Trophoblast cell (in vitro differentiated cells and primary cell): Measurements from ENCODE around the gene INPP1.
"Not testable (repeated sequence)": the region's sequence is repeated elsewhere in the genome, so short reads cannot be mapped to it uniquely, and the experiment has no call there.

Experiments
- DNase-seq, 2 donors: peaks; one replicate each; pipeline ENCODE4 v3.0.0-alpha.2; 2016
- H2AFZ ChIP-seq: 2 replicates; pipeline ENCODE4 v1.6.1; 2013; ENCODE audit warnings: low read length, moderate library complexity, mild to moderate bottlenecking; ENCODE audit not compliant: insufficient read depth, poor library complexity
- H2AK5ac ChIP-seq: 2 replicates; pipeline ENCODE4 v1.6.1; 2013; ENCODE audit warnings: mild to moderate bottlenecking, low read length
- H2BK120ac ChIP-seq: 2 replicates; pipeline ENCODE4 v1.6.1; 2013; ENCODE audit warnings: low read length, mild to moderate bottlenecking, moderate library complexity; ENCODE audit not compliant: insufficient read depth, poor library complexity
- H2BK12ac ChIP-seq: 2 replicates; pipeline ENCODE4 v1.6.1; 2013; ENCODE audit warnings: mild to moderate bottlenecking, low read length, moderate library complexity
- H2BK5ac ChIP-seq: 2 replicates; pipeline ENCODE4 v1.6.1; 2013; ENCODE audit warnings: low read length, low read depth, moderate library complexity, mild to moderate bottlenecking; ENCODE audit not compliant: poor library complexity
- H3K14ac ChIP-seq: 2 replicates; pipeline ENCODE4 v1.6.1; 2013; ENCODE audit warnings: mild to moderate bottlenecking, low read length
- H3K18ac ChIP-seq: 2 replicates; pipeline ENCODE4 v1.6.1; 2013; ENCODE audit warnings: mild to moderate bottlenecking, low read length
- H3K23ac ChIP-seq: 2 replicates; pipeline ENCODE4 v1.6.1; 2013; ENCODE audit warnings: low read length
- H3K27ac ChIP-seq: 2 replicates; pipeline ENCODE4 v1.5.1; 2013; ENCODE audit warnings: low read depth, mild to moderate bottlenecking, inconsistent platforms, low read length, moderate library complexity
- H3K27me3 ChIP-seq: 2 replicates; pipeline ENCODE4 v1.6.1; 2013; ENCODE audit warnings: inconsistent platforms, mild to moderate bottlenecking, low read length, moderate library complexity; ENCODE audit not compliant: insufficient read depth
- H3K36me3 ChIP-seq, 2 experiments: 1 replicate in 1 of 2; 2 replicates in 1 of 2; pipeline ENCODE4 v1.6.1; 2013; ENCODE audit warnings: low read length in 2 of 2, mild to moderate bottlenecking in 2 of 2, moderate library complexity in 1 of 2; ENCODE audit not compliant: insufficient read depth in 2 of 2, control insufficient read depth in 1 of 2
- H3K4ac ChIP-seq: 2 replicates; pipeline ENCODE4 v1.6.1; 2013; ENCODE audit warnings: low read depth, mild to moderate bottlenecking, low read length, moderate library complexity
- H3K4me1 ChIP-seq, 2 experiments: 1 replicate in 1 of 2; 2 replicates in 1 of 2; pipeline ENCODE4 v1.6.1; 2013; ENCODE audit warnings: low read length in 2 of 2, mild to moderate bottlenecking in 2 of 2, moderate library complexity in 1 of 2; ENCODE audit not compliant: insufficient read depth in 2 of 2, control insufficient read depth in 1 of 2
- H3K4me2 ChIP-seq: 2 replicates; pipeline ENCODE4 v1.6.1; 2013; ENCODE audit warnings: inconsistent platforms, mild to moderate bottlenecking, low read length, moderate library complexity
- H3K4me3 ChIP-seq: 2 replicates; pipeline ENCODE4 v1.5.1; 2013; ENCODE audit warnings: mild to moderate bottlenecking, low read depth, low read length, inconsistent platforms
- H3K79me1 ChIP-seq: one replicate; pipeline ENCODE4 v1.6.1; 2013; ENCODE audit warnings: low read length
- H3K79me2 ChIP-seq: 2 replicates; pipeline ENCODE4 v1.6.1; 2013; ENCODE audit warnings: low read length, mild to moderate bottlenecking; ENCODE audit not compliant: control insufficient read depth, insufficient read depth, poor library complexity
- H3K9ac ChIP-seq: 2 replicates; pipeline ENCODE4 v1.6.1; 2013; ENCODE audit warnings: mild to moderate bottlenecking, low read length
- H3K9me3 ChIP-seq: 2 replicates; pipeline ENCODE4 v1.6.1; 2013; ENCODE audit warnings: low read depth, mild to moderate bottlenecking, control low read depth, inconsistent platforms, low read length; ENCODE audit not compliant: insufficient read depth
- H4K12ac ChIP-seq: 2 replicates; pipeline ENCODE4 v1.6.1; 2013; ENCODE audit warnings: low read depth, mild to moderate bottlenecking, low read length, moderate library complexity
- H4K8ac ChIP-seq: 2 replicates; pipeline ENCODE4 v1.6.1; 2013; ENCODE audit warnings: low read depth, mild to moderate bottlenecking, low read length, moderate library complexity
- H4K91ac ChIP-seq: one replicate; pipeline ENCODE4 v1.6.1; 2013; ENCODE audit warnings: low read depth, mild to moderate bottlenecking, low read length, moderate library complexity
- WGBS: extraction: QIAGEN DNeasy Blood & Tissue Kit; methylation state at CpG from one replicate; pipeline ENCODE4 v1.1.7; 2013; ENCODE audit warnings: missing lambda C conversion rate; ENCODE audit not compliant: insufficient read length, insufficient coverage; ENCODE audit errors: extremely low coverage; 5-methylcytosine and 5-hydroxymethylcytosine counted together

Gene INPP1

DNA sequence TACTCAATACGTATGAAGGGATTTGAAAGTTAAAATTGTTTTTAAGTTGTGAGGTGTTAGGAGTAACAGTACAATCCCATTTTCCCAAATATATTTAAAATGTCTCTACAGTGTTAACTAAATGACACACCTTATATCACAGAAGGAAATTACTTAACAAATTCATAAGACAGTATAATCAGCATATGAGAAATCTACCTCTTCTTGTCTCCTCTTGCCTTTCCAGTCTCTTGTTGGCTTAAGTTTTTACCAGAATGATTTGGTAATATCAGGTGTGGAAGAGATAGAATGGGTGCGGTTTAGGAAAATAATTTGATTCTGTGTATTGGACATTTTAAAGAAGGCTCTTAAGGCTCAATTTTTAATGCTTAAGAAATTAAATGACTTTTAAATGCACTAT, 9.5 kb upstream of the INPP1 start:
- H2BK120ac ChIP-seq, result no peak overlapping the region
- WGBS, result 100% methylated on average over 1 of the region's 2 CpGs
- H3K18ac ChIP-seq, result no peak overlapping the region
- no peak overlapping the region for H3K4ac ChIP-seq
- H3K9ac ChIP-seq, result no peak overlapping the region
- no peaks in the 10 kb centered on the region for H3K4me1 ChIP-seq
- no peak overlapping the region for H3K27ac ChIP-seq
- H3K36me3 ChIP-seq, result no peaks in the 10 kb centered on the region
- no peak overlapping the region for H3K4me3 ChIP-seq
- no peak overlapping the region for H3K23ac ChIP-seq
- H3K14ac ChIP-seq, result no peak overlapping the region
- H3K79me1 ChIP-seq, result no peaks in the 10 kb centered on the region
- H4K8ac ChIP-seq, result no peak overlapping the region
- no peak overlapping the region for H2AFZ ChIP-seq
- no peak for DNase-seq
- H3K9me3 ChIP-seq, result no peaks in the 10 kb centered on the region
- no peak overlapping the region for H2AK5ac ChIP-seq
- H3K79me2 ChIP-seq, result no peaks in the 10 kb centered on the region
- no peak overlapping the region for H3K4me2 ChIP-seq
- H2BK5ac ChIP-seq, result no peak overlapping the region
- H2BK12ac ChIP-seq, result no peak overlapping the region
- no peak overlapping the region for H4K91ac ChIP-seq
- no peak overlapping the region for H4K12ac ChIP-seq
- no peaks in the 10 kb centered on the region for H3K27me3 ChIP-seq

DNA sequence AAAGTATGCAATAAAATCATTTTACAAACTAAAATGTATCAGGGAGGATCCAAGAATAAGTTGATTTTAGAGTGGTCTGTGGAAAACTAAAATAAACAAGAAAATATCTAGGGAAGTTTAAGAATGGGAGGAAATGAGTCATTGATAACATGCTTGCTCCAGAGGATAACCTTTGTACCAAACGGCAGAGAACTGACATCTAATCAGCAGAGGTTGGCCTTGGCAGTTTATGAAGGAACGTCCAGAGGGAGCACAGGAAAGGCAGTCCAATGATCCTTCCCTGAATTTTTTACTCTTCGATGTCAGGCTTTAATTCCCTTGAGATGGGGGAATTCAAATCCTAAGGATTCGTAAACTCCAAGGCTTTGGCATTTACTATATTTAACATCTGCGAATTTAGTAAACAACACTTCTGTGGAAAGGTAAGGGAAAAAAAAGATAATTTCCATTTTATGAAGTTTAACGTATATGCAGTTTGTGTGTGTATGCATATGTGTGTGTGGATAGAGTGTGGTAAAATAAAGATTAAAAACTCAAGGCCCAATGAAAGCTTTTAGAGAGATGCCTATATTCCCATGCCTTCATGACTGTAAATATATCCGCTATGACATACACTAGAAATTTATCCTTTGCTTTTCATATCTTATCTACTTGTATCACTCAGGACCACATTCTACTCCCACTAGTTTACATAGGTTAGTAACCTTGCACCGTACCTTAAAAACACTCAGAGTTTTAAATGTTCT, 8.7 kb upstream of the INPP1 start:
- H3K9ac ChIP-seq, result no peak overlapping the region
- no peak overlapping the region for H4K91ac ChIP-seq
- H3K9me3 ChIP-seq, result no peaks in the 10 kb centered on the region
- no peaks in the 10 kb centered on the region for H3K4me1 ChIP-seq
- H3K18ac ChIP-seq, result no peak overlapping the region
- no peak overlapping the region for H3K4ac ChIP-seq
- no peak overlapping the region for H2BK120ac ChIP-seq
- H2BK12ac ChIP-seq, result no peak overlapping the region
- H3K4me2 ChIP-seq, result no peak overlapping the region
- H3K27me3 ChIP-seq, result no peaks in the 10 kb centered on the region
- no peak overlapping the region for H4K8ac ChIP-seq
- no peaks in the 10 kb centered on the region for H3K79me1 ChIP-seq
- no peak overlapping the region for H3K14ac ChIP-seq
- no peaks in the 10 kb centered on the region for H3K79me2 ChIP-seq
- no peak overlapping the region for H2BK5ac ChIP-seq
- no peaks in the 10 kb centered on the region for H3K36me3 ChIP-seq
- no peak overlapping the region for H3K23ac ChIP-seq
- H3K27ac ChIP-seq, result no peak overlapping the region
- no peak overlapping the region for H4K12ac ChIP-seq
- H2AK5ac ChIP-seq, result no peak overlapping the region
- DNase-seq, result peak in 1 of 2 donors; percentile 26
- no peak overlapping the region for H2AFZ ChIP-seq
- H3K4me3 ChIP-seq, result no peak overlapping the region
- no CpG with 5 or more reads among the region's 8 CpGs for WGBS

GRCh38 chr2:190335225-190335559, 8.2 kb upstream of the INPP1 start:
- H4K91ac ChIP-seq, result no peak overlapping the region
- no peak overlapping the region for H2BK5ac ChIP-seq
- H3K4ac ChIP-seq, result no peak overlapping the region
- H2AFZ ChIP-seq, result no peak overlapping the region
- no peaks in the 10 kb centered on the region for H3K9me3 ChIP-seq
- H3K27me3 ChIP-seq, result no peaks in the 10 kb centered on the region
- H3K4me1 ChIP-seq, result no peaks in the 10 kb centered on the region
- no peaks in the 10 kb centered on the region for H3K79me1 ChIP-seq
- no peaks in the 10 kb centered on the region for H3K79me2 ChIP-seq
- no peak overlapping the region for H3K4me3 ChIP-seq
- H3K14ac ChIP-seq, result no peak overlapping the region
- H3K23ac ChIP-seq, result no peak overlapping the region
- H3K9ac ChIP-seq, result no peak overlapping the region
- no peak overlapping the region for H4K12ac ChIP-seq
- H3K4me2 ChIP-seq, result no peak overlapping the region
- H2BK12ac ChIP-seq, result no peak overlapping the region
- no peak overlapping the region for H4K8ac ChIP-seq
- H3K36me3 ChIP-seq, result no peaks in the 10 kb centered on the region
- peak in 1 of 2 donors; percentile 60 for DNase-seq
- no peak overlapping the region for H2BK120ac ChIP-seq
- H3K27ac ChIP-seq, result no peak overlapping the region
- no peak overlapping the region for H3K18ac ChIP-seq
- H2AK5ac ChIP-seq, result no peak overlapping the region

- not testable (repeated sequence) for H3K23ac ChIP-seq, H4K91ac ChIP-seq, H2BK12ac ChIP-seq, H3K18ac ChIP-seq, H2BK5ac ChIP-seq, H3K9ac ChIP-seq, H2BK120ac ChIP-seq, H3K27me3 ChIP-seq, H2AFZ ChIP-seq, H4K12ac ChIP-seq, H3K4me2 ChIP-seq, H3K27ac ChIP-seq, DNase-seq, H3K36me3 ChIP-seq, H3K4ac ChIP-seq, H3K79me1 ChIP-seq, H2AK5ac ChIP-seq, H3K4me1 ChIP-seq, H3K79me2 ChIP-seq, H3K4me3 ChIP-seq, H3K9me3 ChIP-seq, H3K14ac ChIP-seq, H4K8ac ChIP-seq
- WGBS, result no CpG with 5 or more reads among the region's 4 CpGs
These were observed 7.8 kb upstream of the INPP1 start for GRCh38 chr2:190335584-190335983.
